HG03354 (cell line): Measurements from ENCODE around the gene PIK3R2.
"Not testable (repeated sequence)": the region's sequence is repeated elsewhere in the genome, so short reads cannot be mapped to it uniquely, and the experiment has no call there.

Experiments
- ATAC-seq: cut with Tn5 transposase; IDR thresholded peaks from one replicate; pipeline ENCODE4 v1.9.1; 2021; ENCODE audit warnings: mild to moderate bottlenecking; ENCODE audit not compliant: unreplicated experiment, poor library complexity, severe bottlenecking

Gene PIK3R2

GRCh38 chr19:18150776-18151624 is 2.0 kb upstream of the PIK3R2 start:
- ATAC-seq, result no peak

GRCh38 chr19:18152442-18152816 is 534 bp upstream of the PIK3R2 start:
- peak; percentile 72 for ATAC-seq

GRCh38 chr19:18153556-18154134 is 682 bp downstream of the PIK3R2 start:
- ATAC-seq, result peak; percentile 2

DNA sequence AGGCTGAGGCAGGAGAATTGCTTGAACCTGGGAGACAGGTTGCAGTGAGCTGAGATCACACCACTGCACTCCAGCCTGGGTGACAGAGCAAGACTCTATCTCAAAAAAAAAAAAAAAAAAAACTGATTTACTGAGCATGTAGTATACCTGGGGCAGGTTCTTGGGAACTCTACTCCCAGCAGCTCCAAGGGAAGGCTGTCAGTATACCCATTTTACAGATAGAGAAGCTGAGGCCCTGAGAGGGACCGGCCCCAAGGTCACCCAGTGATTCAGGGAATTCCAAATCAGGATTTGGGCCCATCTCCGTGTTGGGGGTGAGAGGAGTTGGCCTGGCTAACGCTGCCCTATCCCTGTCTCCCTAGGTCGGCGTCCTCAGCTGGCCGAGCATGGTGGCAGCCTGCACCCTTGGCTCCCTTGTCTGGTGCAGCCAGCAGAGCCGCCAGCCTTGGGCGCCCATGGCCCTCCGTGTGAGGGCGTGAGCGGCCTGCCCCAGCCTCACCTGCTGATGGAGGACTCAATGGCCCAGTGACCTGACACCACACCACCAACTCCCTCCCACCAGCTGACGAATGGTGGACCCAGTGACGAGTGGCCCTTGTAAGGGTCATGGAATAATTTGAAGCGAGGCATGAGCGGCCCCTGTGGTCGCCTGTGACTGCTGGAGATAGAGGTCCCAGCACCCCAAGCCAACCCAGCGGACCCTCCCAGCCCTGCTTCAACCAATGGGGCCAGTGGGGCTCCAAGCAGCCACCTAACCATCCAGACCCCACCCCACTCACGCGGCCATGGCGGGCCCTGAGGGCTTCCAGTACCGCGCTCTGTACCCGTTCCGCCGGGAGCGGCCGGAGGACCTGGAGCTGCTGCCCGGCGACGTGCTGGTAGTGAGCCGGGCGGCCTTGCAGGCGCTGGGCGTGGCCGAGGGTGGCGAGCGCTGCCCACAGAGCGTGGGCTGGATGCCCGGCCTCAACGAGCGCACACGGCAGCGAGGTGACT is 2.4 kb downstream of the PIK3R2 start:
- no peak for ATAC-seq

DNA sequence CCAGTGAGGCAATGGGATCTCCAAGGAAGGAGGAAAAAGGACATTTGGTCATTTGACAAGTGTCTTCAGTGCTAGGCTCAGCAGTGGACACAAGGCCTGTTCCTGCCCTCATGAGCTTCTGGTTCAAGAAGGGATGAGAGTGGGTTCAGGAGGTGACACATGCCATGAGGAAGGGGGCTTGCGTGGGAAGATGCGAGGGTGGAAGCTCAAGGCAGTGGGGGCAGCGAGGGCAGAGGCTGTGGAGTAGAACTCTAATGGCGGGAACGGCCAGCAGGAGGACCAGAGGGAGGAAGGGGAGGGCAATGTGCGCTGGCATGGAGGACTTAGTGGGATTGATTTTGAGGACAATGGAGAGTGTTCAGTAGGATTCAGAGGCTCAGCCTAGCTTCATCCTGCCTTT is 3.3 kb downstream of the PIK3R2 start:
- no peak for ATAC-seq

GRCh38 chr19:18156841-18157464 is 4.0 kb downstream of the PIK3R2 start:
- no peak for ATAC-seq

DNA sequence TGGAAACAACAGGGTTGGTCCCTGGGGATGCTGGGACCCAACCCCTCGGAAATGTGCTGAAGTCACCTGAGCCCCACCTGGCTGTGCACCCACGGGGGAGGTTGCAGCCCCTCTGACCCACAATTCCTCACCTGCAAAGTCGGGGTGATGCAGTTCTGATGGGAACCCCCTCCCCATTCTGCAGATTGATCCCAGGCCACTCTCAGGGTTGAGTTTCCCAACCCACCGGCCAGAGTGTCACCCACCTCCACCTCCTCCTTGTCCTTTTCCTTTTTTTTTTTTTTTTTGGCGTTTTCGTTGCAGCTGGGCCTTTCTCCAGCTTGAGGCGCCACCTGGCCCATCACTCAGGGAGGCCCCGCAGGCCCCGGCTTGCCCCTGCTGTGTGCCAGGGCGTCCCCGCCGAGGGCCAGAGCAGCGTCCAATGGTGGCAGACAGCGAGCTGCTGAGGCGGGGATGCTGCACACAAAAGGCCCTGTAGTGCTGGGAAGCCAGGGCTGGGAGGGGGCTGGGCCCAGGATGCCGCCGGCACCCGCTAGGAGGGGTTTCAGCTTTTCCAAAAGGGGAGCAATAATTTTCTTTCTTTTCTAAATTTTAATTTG is 4.6 kb downstream of the PIK3R2 start:
- ATAC-seq, result no peak

GRCh38 chr19:18158467-18158866 is 5.5 kb downstream of the PIK3R2 start:
- ATAC-seq, result no peak

GRCh38 chr19:18159059-18159616 is 6.2 kb downstream of the PIK3R2 start:
- not testable (repeated sequence) for ATAC-seq

DNA sequence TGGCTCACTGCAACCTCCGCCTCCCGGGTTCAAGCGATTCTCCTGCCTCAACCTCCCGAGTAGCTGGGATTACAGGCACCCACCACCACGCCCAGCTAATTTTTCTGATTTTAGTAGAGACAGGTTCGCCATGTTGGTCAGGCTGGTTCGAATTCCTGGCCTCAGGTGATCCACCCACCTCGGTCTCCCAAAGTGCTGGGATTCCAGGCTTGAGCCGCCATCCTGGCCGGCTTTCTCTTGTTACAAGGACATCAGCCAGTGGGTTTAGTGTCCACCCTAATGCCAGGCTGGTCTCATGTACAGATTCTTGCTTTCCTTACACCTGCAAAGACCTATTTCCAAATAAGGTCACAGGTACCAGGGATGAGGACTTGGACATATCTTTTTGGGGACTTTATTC is 6.8 kb downstream of the PIK3R2 start:
- ATAC-seq, result no peak

- ATAC-seq, result no peak
Measured at GRCh38 chr19:18160493-18160970, 7.6 kb downstream of the PIK3R2 start.

GRCh38 chr19:18160971-18161635 is 8.1 kb downstream of the PIK3R2 start:
- peak; percentile 84 for ATAC-seq

- peak; percentile 20 for ATAC-seq
Measured at GRCh38 chr19:18161636-18162002, 8.7 kb downstream of the PIK3R2 start.

GRCh38 chr19:18164072-18164471 is 11.1 kb downstream of the PIK3R2 start:
- no peak for ATAC-seq

GRCh38 chr19:18165794-18166544 is 13.0 kb downstream of the PIK3R2 start:
- no peak for ATAC-seq

DNA sequence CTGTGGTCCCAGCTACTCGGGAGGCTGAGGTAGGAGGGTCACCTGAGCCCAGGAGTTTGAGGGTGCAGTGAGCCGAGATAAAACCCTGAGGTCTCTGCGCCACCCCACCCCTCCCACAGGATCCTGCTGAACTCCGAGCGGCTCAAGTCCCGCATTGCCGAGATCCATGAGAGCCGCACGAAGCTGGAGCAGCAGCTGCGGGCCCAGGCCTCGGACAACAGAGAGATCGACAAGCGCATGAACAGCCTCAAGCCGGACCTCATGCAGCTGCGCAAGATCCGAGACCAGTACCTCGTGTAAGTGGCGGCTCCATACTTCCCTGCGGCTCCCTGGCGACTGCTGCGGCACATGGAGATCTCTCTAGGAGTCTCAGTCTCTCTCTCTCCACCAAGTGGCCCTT is 14.0 kb downstream of the PIK3R2 start:
- no peak for ATAC-seq

DNA sequence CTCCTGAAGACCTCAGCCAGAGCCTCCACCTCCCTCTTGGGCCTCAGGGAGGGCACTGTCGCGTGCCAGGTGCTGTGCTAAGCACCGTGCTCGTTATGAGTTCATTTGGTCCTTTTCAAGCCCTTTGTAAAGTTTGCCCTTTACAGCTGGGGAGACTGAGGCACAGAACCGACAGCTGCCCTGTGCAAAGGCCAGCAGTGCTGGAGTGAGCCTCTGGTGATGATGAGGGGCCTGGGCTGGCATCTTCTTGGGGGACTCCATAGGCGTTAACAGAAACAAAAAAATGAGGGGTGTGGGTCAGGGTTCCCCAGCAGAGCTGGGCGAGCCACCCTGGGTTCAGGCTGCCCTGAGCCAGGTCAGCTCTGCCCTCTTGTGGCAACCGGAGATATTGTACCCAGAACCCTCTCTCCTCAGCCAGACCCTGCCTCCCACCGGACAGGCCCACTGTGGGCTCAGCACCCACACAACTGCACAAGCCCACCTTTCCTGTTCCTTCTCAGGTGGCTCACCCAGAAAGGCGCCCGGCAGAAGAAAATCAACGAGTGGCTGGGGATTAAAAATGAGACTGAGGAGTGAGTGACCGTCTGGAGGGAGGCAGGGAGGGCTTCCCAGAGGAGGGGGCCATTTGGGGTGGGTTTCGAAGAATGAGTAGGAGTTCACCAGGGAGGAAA is 15.1 kb downstream of the PIK3R2 start:
- ATAC-seq, result peak; percentile 45
